Choroid plexus epithelial cell (primary cell): ENCODE data around the gene FIP1L1.

Source experiments
- DNase-seq: peaks from one replicate; pipeline ENCODE4 v3.0.0-alpha.2; 2010; ENCODE audit warnings: low read depth
- H3K4me3 ChIP-seq: 2 replicates; pipeline ENCODE4 v1.5.1; 2011; ENCODE audit warnings: low read depth, mild to moderate bottlenecking, control low read depth, low read length, moderate library complexity
- TF ChIP-seq, protein P1 (sequence below): conservative IDR thresholded peaks from 2 replicates; pipeline ENCODE4 v1.5.1; 2011; ENCODE audit warnings: low read depth, mild to moderate bottlenecking, control low read depth, inconsistent platforms, low read length, moderate library complexity

The FIP1L1 gene

DNA sequence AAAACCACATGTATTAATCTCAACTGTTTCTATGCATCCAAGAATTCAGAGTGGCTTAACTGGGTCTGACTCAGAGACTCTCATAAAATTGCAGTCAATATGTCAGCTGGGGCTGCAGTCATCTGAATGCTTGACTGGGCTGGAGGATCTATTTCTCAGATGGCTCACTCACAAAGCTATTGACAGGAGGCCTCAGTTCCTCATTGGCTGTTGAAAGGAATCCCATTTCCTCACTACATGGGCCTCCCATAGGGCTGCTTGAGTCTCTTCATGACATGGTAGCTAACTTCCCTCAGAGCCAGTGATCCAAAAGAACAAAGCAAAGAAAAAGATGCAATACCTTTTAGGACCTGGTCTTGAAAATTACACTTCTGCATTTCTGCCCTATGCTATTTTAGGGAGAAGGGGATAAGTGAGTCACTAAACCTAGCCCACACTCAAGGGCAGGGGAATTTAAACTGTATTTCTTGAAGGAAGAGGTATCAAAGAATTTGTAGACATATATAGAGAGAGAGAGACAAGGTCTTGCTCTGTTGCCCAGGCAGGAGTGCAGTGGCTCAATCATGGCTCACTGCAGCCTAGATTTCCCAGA lies 21.4 kb upstream of the FIP1L1 start:
- DNase-seq, result no peak
- TF ChIP-seq, protein P1, sequence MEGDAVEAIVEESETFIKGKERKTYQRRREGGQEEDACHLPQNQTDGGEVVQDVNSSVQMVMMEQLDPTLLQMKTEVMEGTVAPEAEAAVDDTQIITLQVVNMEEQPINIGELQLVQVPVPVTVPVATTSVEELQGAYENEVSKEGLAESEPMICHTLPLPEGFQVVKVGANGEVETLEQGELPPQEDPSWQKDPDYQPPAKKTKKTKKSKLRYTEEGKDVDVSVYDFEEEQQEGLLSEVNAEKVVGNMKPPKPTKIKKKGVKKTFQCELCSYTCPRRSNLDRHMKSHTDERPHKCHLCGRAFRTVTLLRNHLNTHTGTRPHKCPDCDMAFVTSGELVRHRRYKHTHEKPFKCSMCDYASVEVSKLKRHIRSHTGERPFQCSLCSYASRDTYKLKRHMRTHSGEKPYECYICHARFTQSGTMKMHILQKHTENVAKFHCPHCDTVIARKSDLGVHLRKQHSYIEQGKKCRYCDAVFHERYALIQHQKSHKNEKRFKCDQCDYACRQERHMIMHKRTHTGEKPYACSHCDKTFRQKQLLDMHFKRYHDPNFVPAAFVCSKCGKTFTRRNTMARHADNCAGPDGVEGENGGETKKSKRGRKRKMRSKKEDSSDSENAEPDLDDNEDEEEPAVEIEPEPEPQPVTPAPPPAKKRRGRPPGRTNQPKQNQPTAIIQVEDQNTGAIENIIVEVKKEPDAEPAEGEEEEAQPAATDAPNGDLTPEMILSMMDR, result no peak
- H3K4me3 ChIP-seq, result no peak overlapping the region

DNA sequence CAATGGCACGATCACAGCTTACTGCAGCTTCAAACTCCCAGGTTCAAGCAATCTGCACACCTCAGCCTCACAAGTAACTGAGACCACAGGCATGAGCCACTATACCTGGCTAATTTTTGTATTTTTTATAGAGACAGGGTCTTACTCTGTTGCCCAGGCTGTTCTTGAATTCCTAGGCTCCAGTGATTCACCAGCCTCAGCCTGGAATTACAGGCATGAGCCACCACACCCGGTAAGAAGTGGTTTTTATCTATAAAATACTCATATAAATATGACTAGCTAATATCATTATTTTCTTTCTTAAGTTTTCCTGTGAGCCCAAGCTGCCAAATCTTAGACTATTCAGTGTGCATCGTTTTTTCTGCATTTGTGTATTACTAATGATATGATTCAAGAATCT lies 16.0 kb upstream of the FIP1L1 start:
- DNase-seq, result peak; percentile 41
- TF ChIP-seq, protein P1, result no peak
- no peak overlapping the region for H3K4me3 ChIP-seq

DNA sequence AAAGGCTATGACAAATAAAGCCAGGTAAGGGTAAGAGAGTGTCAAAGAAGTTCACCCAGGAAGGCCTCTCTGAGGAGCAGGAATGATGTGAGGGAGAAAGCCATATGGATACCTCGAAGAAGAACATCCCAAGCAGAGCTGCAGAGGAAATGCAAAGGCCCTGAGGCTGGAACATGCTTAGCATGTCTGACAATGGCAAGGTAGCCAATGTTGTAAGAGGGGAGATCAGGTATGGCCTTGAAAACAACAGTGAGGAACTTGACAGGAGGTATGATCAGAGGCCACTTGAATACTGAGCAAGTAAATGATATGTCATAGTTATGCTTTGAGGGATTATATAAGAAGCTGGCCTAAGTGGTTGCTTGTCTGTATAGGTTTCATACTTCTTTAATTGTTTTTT lies 15.3 kb upstream of the FIP1L1 start:
- TF ChIP-seq, protein P1, result no peak
- no peak overlapping the region for H3K4me3 ChIP-seq
- no peak for DNase-seq

DNA sequence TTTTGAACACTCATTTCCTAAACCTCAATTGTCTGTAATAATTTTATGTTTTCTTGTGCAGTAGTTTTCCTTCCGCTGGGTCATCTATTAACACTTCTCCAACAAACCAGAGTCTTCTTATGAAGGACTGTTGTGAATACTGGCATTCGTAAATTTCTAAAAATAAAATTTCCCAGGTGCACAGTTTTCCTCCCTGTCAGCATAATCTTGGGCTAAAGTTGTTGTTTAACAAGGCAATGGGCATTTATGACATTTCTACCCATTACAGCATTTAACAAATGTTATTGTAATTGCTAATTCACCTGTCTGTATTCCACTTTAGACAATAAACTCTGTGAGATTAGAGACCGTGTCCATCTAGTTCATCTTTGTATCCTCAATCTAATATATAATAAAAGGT lies 12.8 kb upstream of the FIP1L1 start:
- TF ChIP-seq, protein P1, result no peak
- no peak for DNase-seq
- peak overlapping the region; percentile 93 for H3K4me3 ChIP-seq

DNA sequence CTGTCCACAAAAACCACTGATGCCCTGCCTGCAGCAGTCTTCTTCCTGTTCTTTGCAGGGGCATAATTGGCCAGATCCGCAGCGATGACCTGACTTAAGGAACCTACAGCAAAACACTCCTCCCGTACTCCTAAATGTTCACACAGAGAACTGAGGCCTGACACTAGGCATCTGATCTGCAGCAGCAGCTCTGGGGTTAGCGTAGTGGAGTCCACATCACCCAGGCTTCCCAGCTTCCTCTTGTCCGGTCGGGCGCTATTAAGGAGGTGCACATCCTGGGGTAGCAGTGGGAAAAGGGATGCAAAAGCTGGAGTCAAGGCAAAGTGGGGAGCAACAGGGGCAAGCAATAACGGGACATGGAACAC lies 12.3 kb upstream of the FIP1L1 start:
- DNase-seq, result peak; percentile 20
- peak overlapping the region; percentile 93 for H3K4me3 ChIP-seq
- TF ChIP-seq, protein P1, result no peak

DNA sequence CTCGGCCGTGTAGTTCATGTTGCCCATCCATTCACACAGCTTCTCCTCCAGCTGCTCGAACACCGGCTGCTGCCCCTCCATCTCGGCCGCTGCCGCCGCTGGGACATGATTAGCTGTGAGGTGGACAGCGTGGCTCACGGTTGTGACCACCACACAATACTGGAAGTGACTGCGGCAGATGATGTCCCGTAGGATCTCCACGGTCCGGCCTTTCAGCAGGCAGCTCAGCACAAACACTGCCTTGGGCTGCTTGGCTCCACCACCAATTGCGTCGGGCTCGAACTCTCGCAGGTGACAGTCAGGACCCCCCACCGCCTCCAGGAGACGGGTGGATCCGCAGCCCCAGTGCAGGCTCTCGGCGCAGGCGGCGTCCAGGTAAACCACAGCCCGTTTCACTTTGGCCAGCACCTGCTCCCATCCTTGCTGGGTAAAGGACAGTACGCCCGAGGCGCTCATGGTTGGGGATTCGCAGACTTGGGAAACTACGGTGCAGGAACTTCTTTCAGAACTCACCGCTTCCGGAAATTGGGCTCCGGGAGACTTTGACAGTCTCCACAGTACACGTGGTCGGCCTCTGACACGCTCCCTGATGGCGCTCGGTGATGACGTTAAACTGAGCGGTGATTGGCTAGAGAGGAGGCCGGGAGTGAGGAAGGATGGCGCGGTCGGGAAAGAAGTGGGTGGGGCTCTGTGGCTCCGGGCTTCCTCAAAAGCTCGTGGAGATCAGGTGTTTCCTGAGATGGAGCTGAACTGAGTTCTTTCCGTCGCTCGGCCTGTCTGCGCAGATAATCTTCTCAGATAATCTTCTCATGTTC lies 11.7 kb upstream of the FIP1L1 start, which contains the start of gene SCFD2:
TSS of gene SCFD2 (minus strand) at position 576 of the 815 bp plus-strand sequence.
- TF ChIP-seq, protein P1, result no peak
- peak; percentile 98 for DNase-seq

More for the DNA sequence above, 11.7 kb upstream of the FIP1L1 start, which contains the start of gene SCFD2:
- peak within 1 kb of the TSS; percentile 93 for H3K4me3 ChIP-seq
